Skeletal muscle satellite cell (primary cell): ENCODE data around the gene THUMPD2.

Experiments used
- H3K27me3 ChIP-seq: 2 replicates; pipeline ENCODE4 v1.7.0; 2013; ENCODE audit warnings: low read length; ENCODE audit not compliant: control insufficient read depth, insufficient read depth
- H3K36me3 ChIP-seq: 2 replicates; pipeline ENCODE4 v1.7.0; 2013; ENCODE audit warnings: mild to moderate bottlenecking, control low read depth, low read length; ENCODE audit not compliant: insufficient read depth
- H3K4me1 ChIP-seq: 2 replicates; pipeline ENCODE4 v1.7.0; 2013; ENCODE audit warnings: low read length; ENCODE audit not compliant: control insufficient read depth, insufficient read depth
- H3K4me2 ChIP-seq: 2 replicates; pipeline ENCODE4 v1.7.0; 2013; ENCODE audit warnings: mild to moderate bottlenecking, low read length
- H3K4me3 ChIP-seq: 2 replicates; pipeline ENCODE4 v1.7.0; 2013; ENCODE audit warnings: low read length
- H3K9ac ChIP-seq: 2 replicates; pipeline ENCODE4 v1.7.0; 2013; ENCODE audit warnings: mild to moderate bottlenecking, low read depth, low read length, moderate library complexity
- H3K9me3 ChIP-seq: replicated peaks from 2 replicates; pipeline ENCODE4 v1.7.0; 2013; ENCODE audit warnings: mild to moderate bottlenecking, control low read depth, low read length

THUMPD2 gene

GRCh38 chr2:39782591-39782990, 3.5 kb upstream of the THUMPD2 start:
- no peak overlapping the region for H3K4me3 ChIP-seq
- H3K4me2 ChIP-seq: no peak overlapping the region
- no peaks in the 10 kb centered on the region for H3K27me3 ChIP-seq
- peaks cover 30% of the 10 kb centered on the region for H3K4me1 ChIP-seq
- no peaks in the 10 kb centered on the region for H3K36me3 ChIP-seq
- H3K9ac ChIP-seq: no peak overlapping the region
- H3K9me3 ChIP-seq: no peaks in the 10 kb centered on the region

DNA sequence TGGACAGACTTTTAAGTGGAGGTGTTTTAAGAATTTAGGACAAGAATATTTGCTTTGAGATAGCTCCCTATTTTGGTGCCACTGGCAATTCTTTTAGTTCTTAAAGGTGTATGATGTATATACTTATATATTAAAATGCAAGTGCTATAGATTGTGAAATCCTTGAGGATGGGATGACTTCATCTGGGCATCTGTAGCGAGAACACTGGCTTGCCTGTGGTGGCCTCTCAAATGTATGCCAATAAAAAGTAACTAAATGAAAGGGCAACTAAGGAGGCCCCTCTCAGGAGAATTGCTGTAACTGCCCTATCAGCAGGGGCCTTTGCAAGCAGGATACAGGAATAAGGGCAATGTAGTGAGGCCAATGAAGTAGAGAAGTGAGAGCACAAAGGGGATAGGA, 2.6 kb upstream of the THUMPD2 start:
- Histone ChIP-seq H3K4me3 (no peak overlapping the region), H3K9me3 (no peaks in the 10 kb centered on the region), H3K27me3 (no peaks in the 10 kb centered on the region), H3K4me2 (peak overlapping the region; percentile 82), H3K9ac (no peak overlapping the region), H3K4me1 (peaks cover 35% of the 10 kb centered on the region), H3K36me3 (peaks cover 6% of the 10 kb centered on the region)

DNA sequence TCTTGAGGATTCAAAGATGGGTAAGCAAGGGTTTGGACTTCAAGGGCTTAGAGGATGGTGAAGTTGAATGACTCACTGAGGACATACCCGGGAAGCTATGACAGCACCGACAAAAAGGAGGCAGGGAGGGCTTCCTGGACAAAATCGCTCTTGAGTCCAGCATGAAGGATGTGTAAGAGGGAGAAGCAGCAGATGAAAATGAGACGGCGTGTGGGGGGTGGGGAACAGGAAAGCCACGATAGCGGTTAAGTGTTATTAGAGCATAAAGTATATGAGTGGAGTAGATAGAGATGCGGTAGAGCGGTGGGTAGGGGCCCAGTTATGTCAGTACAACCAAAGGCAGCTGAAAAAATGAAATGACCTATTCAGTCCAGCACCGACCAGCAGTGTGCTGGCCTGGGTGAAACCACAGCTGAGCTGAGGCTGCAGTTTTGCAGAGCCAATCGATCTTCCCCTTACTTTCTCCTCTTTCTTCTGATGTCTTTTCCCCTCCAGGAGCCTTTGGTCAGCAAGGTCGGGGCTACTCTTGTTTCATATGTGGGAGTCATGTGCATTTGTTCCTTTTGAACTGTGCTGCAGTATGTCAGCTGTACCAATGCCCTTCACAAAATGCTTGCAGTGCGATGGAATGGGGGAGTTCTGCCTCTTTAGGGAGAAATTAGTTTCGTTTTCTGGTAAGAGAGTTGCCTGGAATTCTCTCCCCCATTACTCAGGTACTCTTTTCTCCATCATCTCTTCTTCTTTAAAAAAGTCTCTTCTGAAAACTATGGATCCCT, 2.0 kb upstream of the THUMPD2 start:
- peak overlapping the region; percentile 55 for H3K4me3 ChIP-seq
- H3K36me3 ChIP-seq: peaks cover 8% of the 10 kb centered on the region
- H3K9ac ChIP-seq: no peak overlapping the region
- peak overlapping the region; percentile 82 for H3K4me2 ChIP-seq
- H3K9me3 ChIP-seq: no peaks in the 10 kb centered on the region
- no peaks in the 10 kb centered on the region for H3K27me3 ChIP-seq
- H3K4me1 ChIP-seq: peaks cover 35% of the 10 kb centered on the region

DNA sequence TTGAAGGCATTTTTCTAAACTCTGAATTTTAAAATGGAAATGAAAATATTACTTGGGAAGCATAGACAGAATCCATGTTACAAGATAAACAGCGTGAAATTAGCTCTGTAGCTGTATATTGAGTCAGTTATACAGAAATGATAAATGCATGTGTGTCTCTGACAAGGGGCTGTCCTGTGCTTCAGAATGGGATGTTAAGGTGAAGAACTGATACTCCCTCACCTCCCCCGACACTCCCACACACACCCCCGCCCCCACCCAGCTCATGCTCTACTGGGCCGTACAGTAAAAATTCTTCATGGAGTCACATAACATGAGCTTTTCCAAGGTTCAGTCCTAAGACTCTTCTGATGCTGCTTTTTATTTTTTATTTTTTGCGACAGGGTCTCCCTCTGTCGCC, 869 bp upstream of the THUMPD2 start:
- Histone ChIP-seq H3K27me3 (no peaks in the 10 kb centered on the region), H3K4me1 (peaks cover 35% of the 10 kb centered on the region), H3K9ac (no peak overlapping the region)

DNA sequence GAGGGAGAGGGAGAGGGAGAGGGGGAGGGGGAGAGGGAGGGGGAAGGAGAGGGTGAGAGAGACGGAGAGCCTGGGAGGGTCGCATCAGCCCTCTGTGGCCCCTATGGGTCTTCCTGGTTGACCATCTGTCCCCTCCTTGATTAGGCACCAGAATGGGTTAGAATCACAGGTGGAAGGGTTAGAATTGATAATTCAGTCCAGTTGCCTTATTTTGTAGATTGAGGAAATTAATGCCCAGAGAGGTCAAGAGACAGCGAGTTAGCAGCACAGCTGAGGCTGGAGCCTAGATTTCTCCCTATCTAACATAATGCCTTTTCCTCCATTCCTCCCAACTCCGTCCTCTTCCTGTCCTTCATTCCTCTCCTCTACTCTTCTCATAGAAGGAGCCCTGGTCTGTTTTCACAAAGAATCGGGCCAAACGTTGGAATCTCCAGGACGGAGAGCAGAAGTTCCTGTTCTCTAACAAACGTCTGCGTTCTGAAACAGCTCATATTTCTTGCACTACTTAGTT, 338 bp upstream of the THUMPD2 start:
- H3K9ac ChIP-seq: peak overlapping the region; percentile 98
- peak overlapping the region; percentile 88 for H3K4me2 ChIP-seq
- H3K36me3 ChIP-seq: peaks cover 8% of the 10 kb centered on the region
- H3K27me3 ChIP-seq: no peaks in the 10 kb centered on the region
- H3K4me3 ChIP-seq: peak overlapping the region; percentile 99
- peaks cover 35% of the 10 kb centered on the region for H3K4me1 ChIP-seq
- no peaks in the 10 kb centered on the region for H3K9me3 ChIP-seq

More for the DNA sequence above, 869 bp upstream of the THUMPD2 start:
- Histone ChIP-seq H3K4me3 (no peak overlapping the region), H3K36me3 (peaks cover 8% of the 10 kb centered on the region), H3K9me3 (no peaks in the 10 kb centered on the region), H3K4me2 (peak overlapping the region; percentile 88)

DNA sequence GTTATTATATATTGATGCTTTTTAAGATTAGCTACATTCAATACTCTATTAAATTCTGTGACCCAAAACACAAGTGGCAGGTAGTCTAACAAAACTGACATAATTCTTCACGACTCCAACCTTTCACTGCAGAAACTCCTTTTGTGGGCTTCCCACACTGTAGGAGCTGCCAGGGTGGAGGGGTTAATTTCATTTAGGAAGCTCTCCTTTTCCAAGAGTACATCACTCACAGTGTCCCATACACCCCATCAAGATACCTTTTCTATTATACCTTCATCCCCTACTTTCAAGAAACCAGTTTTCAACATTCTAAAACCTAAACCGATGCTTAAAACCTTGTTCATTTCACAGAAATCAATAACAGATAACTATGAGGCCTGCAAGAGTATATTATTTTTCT, 825 bp downstream of the THUMPD2 start:
- Histone ChIP-seq H3K9ac (peak overlapping the region; percentile 98), H3K4me1 (peaks cover 34% of the 10 kb centered on the region)

GRCh38 chr2:39772812-39773152, 6.3 kb downstream of the THUMPD2 start:
- Histone ChIP-seq H3K4me2 (no peak overlapping the region), H3K4me3 (peak overlapping the region; percentile 3), H3K9ac (no peak overlapping the region), H3K36me3 (peaks cover 27% of the 10 kb centered on the region), H3K4me1 (peaks cover 21% of the 10 kb centered on the region), H3K27me3 (no peaks in the 10 kb centered on the region), H3K9me3 (no peaks in the 10 kb centered on the region)

More for the DNA sequence above, 825 bp downstream of the THUMPD2 start:
- Histone ChIP-seq H3K4me2 (peak overlapping the region; percentile 88), H3K36me3 (peaks cover 8% of the 10 kb centered on the region), H3K4me3 (peak overlapping the region; percentile 99), H3K9me3 (no peaks in the 10 kb centered on the region), H3K27me3 (no peaks in the 10 kb centered on the region)

DNA sequence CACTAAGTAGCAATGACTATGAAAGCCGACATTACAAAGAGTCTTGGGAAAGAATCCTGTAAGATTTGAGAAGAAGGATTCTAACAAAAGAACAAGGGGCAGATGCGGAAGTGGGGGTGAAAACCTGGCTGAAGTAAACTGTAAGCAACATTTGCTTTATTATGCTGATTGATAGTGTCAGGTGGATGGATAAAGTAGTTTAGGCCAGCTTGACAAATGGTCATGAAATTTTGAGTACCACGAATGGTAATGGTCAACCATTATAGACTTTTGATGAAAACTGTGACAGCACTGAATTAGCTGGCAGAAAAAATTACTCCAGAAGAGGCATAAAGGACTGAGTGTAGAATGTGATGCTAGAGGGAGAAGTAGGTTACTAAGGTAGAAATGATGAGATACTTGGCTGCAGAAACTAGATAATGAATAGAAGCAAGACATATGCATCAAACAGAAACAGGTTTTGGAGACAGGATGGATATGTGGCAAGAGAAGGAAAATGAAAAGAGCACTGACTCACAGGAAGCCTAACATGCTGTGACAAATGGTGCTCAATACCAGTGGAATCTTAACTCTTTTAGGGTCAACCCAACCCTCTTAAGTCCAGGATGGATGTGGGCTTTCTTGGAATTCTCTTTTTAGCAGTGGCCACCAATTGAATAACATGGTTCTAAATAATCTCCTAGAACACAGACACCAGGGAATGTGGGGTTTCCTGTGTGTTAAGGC, 6.8 kb downstream of the THUMPD2 start:
- Histone ChIP-seq H3K4me2 (no peak overlapping the region), H3K9ac (no peak overlapping the region), H3K4me3 (peak overlapping the region; percentile 3), H3K36me3 (peaks cover 29% of the 10 kb centered on the region), H3K9me3 (no peaks in the 10 kb centered on the region), H3K4me1 (peaks cover 15% of the 10 kb centered on the region), H3K27me3 (no peaks in the 10 kb centered on the region)

DNA sequence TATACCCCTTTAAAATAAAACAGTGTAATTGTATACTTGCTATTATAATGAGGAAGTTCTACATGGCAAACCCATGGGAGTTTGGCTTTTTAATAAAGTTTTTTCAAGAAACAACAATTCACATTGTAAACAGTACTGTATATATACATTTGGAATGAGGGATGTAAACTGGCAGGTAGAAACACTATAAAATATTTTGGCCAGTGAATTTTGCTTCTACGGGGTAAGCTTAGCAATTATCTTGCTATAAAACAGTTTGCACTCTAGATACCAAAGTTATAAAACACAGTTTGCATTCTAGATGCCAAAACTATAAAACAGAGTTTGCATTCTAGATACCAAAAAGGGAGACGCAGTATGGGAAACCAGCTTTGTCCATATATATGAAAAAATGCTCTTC, 16.6 kb downstream of the THUMPD2 start:
- H3K4me2 ChIP-seq: no peak overlapping the region
- H3K9ac ChIP-seq: no peak overlapping the region
- H3K36me3 ChIP-seq: peaks cover 60% of the 10 kb centered on the region
- no peaks in the 10 kb centered on the region for H3K27me3 ChIP-seq
- H3K4me1 ChIP-seq: no peaks in the 10 kb centered on the region
- no peaks in the 10 kb centered on the region for H3K9me3 ChIP-seq
- no peak overlapping the region for H3K4me3 ChIP-seq

DNA sequence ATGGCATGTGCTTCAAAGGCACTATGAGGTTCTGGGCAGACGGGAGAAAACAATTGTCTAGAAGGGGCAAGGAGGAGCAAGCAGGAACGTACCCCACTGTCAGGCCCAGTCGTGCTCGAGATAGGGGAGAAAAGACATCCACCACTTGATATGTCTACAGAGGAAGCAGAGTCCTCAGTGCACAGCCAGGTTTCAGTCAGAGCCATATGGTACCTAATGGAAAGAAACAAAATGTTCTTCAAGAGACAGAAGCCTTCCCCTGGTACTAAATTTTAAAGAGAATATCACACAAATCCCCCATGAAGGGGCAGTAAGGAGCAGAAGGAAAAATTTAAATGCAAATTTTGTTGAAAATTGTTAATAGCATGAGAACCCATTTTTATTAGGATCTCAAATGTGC, 21.9 kb downstream of the THUMPD2 start:
- no peaks in the 10 kb centered on the region for H3K27me3 ChIP-seq
- peaks cover 70% of the 10 kb centered on the region for H3K36me3 ChIP-seq
- H3K4me1 ChIP-seq: peaks cover 23% of the 10 kb centered on the region
- H3K4me3 ChIP-seq: no peak overlapping the region
- no peak overlapping the region for H3K9ac ChIP-seq
- H3K9me3 ChIP-seq: no peaks in the 10 kb centered on the region
- H3K4me2 ChIP-seq: no peak overlapping the region

DNA sequence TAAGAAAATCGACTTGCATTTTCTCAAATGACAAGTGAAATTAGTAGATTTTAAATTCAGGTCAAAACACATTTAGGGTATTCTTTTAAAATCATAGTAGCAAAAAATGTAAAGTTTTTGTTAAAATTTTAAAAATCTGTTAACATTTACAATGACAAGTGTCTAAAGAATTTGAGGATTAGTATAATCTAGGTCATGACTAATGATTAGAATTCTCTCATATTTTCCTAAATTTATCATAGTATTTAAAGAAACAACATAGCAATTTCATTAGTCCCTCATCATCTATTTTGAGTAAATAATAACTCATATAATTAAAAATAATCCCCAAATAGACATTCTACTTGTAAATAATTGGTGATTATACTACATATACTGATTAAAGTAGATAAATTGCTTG, 23.6 kb downstream of the THUMPD2 start:
- H3K4me2 ChIP-seq: no peak overlapping the region
- no peaks in the 10 kb centered on the region for H3K9me3 ChIP-seq
- no peak overlapping the region for H3K4me3 ChIP-seq
- H3K4me1 ChIP-seq: peaks cover 29% of the 10 kb centered on the region
- no peaks in the 10 kb centered on the region for H3K27me3 ChIP-seq
- no peak overlapping the region for H3K9ac ChIP-seq
- H3K36me3 ChIP-seq: peaks cover 69% of the 10 kb centered on the region
